GM19452 (cell line): Measurements from ENCODE around the gene A2M.

Source experiments
- ATAC-seq: cut with Tn5 transposase; IDR thresholded peaks from one replicate; pipeline ENCODE4 v1.9.1; 2021; ENCODE audit not compliant: unreplicated experiment

Gene A2M

GRCh38 chr12:9040484-9041186, 75.1 kb downstream of the A2M start:
- ATAC-seq = no peak

- ATAC-seq = no peak
Observed at GRCh38 chr12:9039397-9039977, 76.2 kb downstream of the A2M start.

- no peak for ATAC-seq
Observed at GRCh38 chr12:9037431-9037830, 78.3 kb downstream of the A2M start.

DNA sequence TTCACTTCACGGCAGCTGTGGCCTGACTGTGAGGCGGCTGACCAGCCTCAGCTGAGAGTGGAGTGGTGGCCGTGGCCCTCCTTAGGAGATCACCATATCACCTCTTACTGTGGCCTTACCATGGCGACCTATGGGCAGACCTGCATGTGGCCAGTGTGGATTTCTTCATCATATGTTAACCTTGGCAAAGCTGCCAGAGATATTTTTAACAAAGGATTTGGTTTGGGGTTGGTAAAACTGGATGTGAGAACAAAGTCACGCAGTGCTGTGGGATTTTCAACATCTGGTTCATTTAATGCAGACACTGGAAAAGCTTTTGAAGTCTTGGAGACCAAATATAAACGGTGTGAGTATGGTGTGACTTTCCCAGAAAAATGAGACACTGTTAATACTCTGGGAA, 79.5 kb downstream of the A2M start:
- ATAC-seq = no peak

DNA sequence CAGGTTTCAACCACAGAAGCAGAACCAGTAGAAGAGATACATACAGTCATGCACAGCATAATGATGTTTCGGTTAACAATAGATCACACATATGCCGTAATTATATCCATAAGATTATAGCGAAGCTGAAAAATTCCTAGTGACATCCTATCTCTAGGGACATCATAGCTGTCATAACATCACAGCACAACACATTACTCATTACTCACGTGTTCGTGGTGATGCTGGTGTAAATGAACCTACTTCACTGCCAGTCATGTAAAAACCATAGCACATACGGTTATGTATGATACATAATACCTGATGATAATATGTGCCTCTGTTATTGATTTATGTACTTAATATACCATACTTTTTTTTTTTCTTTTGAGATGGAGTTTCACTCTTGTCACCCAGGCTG, 81.6 kb downstream of the A2M start:
- no peak for ATAC-seq

GRCh38 chr12:9033265-9033887, 82.3 kb downstream of the A2M start:
- no peak for ATAC-seq

- no peak for ATAC-seq
Observed at GRCh38 chr12:9032202-9032964, 83.3 kb downstream of the A2M start.

DNA sequence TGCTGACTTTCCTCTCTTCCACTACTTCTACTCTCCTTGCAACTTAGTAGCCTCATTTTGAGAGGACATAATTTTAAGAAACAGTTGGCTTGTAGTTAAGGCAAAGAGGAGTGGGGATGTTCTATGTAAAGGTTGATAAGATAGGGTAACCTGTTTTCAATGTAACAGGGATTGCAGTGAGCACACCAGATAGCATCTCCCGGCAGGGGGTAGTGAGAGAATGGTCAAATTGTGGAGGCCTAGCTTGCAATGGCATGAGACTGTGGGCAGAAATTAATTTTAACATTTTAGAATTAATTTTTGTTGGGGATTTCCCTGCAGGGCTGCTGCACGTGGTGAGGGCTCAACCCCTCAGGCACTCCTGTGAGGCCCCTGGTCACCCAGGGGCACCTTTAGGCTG, 84.9 kb downstream of the A2M start:
- no peak for ATAC-seq

DNA sequence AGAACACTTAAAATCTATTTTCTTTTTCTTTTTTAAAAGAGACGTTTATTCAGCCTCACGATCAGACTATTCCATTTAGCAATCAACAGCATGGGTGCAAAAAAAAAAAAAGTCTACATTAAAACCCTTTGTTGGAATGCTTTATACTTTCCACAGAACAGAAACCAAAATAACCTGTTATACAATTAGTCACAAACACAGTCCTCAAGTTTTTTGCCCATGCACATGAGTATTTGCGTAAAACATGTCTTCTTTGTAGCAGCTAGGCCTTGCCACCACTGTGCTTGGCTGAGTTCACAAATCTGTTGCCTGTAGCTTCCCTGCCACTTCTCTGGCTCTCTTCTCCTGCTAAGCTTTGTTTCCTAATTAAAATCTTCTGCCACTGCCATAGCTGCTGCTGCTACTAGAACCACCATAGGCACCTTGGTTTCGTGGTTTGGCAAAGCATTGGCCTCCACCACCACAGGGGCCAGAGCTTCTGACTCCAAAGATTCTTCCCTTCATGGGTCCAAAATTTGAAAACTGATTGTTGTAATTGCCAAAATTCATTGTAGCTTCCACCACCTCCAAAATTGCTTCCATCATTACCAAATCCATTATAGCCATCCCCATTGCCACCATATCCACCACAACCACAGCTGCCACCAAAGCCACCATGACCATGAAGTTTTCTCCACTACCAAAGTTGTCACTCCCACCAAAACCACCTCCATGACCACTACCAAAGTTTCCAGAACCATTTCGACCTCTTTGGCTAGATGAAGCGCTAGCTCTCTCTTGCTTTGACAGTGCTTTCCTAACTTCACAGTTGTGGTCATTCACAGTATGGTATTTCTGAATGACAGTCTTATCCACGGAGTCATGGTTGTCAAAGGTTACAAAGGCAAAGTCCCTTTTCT, 88.3 kb downstream of the A2M start:
- no peak for ATAC-seq

DNA sequence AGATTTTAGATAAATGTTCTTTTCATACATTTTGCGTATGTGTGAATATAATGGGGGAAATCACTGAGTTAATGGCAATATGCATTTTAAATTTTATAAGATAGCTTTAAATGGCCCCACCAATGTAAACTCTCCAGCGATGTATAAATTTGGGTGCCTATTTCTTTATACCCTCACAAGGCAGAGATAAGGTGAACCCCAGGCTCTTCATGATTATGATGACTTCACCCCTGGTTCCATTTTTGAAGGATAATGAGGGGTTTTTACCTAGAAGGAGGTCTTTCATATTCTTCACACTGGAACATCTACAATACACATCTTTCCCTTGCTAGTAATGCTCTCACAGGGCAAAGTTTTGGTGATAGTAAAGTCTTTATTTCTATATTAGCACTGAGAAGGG, 91.2 kb downstream of the A2M start:
- ATAC-seq = no peak

GRCh38 chr12:9022592-9022991, 93.1 kb downstream of the A2M start:
- ATAC-seq = no peak
